Right atrium auricular region (tissue), 2 donors: ENCODE results near the gene PNKD. TPM values are rescaled to one million over a fixed set of nuclear protein-coding genes. Genes with fewer than 3 reads are reported as not detected.

Experiments used
- DNase-seq: peaks from one replicate; pipeline ENCODE4 v3.0.0-alpha.2; 2019; ENCODE audit warnings: low spot score
- H3K27ac ChIP-seq, 2 donors: fragments of 200-600 bp; sonication (generic); 1 replicate in 1 of 2; 2 replicates in 1 of 2; pipeline ENCODE4 v1.5.1; 2016 to 2019
- H3K27me3 ChIP-seq, 2 donors: fragments of 200-600 bp; sonication (generic); one replicate each; pipeline versions ENCODE4 v1.5.1 to v1.6.0; 2017 to 2019
- H3K36me3 ChIP-seq: fragments of 200-600 bp; sonication (generic); one replicate; pipeline ENCODE4 v1.5.1; 2016
- H3K4me1 ChIP-seq, 2 donors: fragments of 200-600 bp; sonication (generic); one replicate each; pipeline versions ENCODE4 v1.5.1 to v1.6.0; 2017 to 2019
- H3K4me3 ChIP-seq, 2 donors: fragments of 200-600 bp; sonication (generic); 1 replicate in 1 of 2; 2 replicates in 1 of 2; pipeline ENCODE4 v1.5.1; 2017 to 2019; ENCODE audit warnings: mild to moderate bottlenecking in 1 of 2, moderate library complexity in 1 of 2
- H3K9me3 ChIP-seq, 2 donors: fragments of 200-600 bp; sonication (generic); one replicate each; pipeline ENCODE4 v1.5.1; 2019
- total RNA-seq, 2 donors: library from RNA; depleted of rRNA; stranded (reverse); fragments of >200 nt; gene quantifications; one replicate each; pipeline ENCODE4 v1.1.0, GENCODE V29; 2016
- TF ChIP-seq, protein P1 (sequence below), 2 donors: fragments of 200-600 bp; sonication (generic); IDR thresholded peaks; one replicate each; pipeline ENCODE4 v1.5.1; 2019; ENCODE audit warnings: antibody characterized with exemption in 2 of 2

PNKD gene
- total RNA-seq, 2 donors from 2014 or later, result 54.5 to 71.4 TPM

DNA sequence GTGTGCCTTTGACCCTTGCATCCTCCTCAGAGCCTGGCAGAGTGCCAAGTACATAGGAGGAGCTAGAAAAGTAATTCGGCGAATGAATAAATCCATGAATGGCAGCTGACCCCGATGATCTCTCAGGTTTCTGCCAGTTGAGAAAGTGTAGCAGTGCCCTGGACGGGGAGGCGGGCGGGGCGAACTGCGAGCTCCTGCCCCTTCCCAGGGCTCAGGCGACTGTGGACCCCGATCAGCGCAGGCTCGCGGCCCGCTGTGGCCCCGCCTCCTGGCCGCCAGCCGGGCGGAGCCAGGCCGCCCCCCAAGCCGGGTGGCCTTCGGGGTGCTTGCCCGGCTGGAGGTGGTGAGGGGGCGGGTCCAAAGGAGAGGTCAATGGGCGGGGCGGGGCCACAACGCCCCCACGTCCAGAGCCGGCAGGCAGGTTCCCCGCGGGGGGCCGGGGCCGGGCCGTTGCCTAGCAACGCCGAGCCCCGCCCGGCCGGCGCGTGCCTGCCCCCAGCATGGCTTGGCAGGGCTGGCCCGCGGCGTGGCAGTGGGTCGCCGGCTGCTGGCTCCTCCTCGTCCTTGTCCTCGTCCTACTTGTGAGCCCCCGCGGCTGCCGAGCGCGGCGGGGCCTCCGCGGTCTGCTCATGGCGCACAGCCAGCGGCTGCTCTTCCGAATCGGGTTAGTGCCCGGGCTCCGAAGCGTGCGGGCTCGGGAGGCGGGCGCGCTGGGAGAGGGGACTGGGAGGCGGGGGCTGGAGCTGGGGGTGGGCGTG, 52.6 kb downstream of the PNKD start:
- Histone ChIP-seq H3K4me3 (peak overlapping the region; percentile 69 to 75), H3K9me3 (no peaks in the 10 kb centered on the region), H3K4me1 (peaks cover 0 to 41% of the 10 kb centered on the region in 2 donors), H3K36me3 (no peaks in the 10 kb centered on the region), H3K27me3 (no peaks in the 10 kb centered on the region), H3K27ac (peak overlapping the region; percentile 85 to 86)
- DNase-seq, result peak; percentile 84
- TF ChIP-seq, protein P1, sequence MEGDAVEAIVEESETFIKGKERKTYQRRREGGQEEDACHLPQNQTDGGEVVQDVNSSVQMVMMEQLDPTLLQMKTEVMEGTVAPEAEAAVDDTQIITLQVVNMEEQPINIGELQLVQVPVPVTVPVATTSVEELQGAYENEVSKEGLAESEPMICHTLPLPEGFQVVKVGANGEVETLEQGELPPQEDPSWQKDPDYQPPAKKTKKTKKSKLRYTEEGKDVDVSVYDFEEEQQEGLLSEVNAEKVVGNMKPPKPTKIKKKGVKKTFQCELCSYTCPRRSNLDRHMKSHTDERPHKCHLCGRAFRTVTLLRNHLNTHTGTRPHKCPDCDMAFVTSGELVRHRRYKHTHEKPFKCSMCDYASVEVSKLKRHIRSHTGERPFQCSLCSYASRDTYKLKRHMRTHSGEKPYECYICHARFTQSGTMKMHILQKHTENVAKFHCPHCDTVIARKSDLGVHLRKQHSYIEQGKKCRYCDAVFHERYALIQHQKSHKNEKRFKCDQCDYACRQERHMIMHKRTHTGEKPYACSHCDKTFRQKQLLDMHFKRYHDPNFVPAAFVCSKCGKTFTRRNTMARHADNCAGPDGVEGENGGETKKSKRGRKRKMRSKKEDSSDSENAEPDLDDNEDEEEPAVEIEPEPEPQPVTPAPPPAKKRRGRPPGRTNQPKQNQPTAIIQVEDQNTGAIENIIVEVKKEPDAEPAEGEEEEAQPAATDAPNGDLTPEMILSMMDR (IDR thresholded peaks at IDR 0.05), result no peak

DNA sequence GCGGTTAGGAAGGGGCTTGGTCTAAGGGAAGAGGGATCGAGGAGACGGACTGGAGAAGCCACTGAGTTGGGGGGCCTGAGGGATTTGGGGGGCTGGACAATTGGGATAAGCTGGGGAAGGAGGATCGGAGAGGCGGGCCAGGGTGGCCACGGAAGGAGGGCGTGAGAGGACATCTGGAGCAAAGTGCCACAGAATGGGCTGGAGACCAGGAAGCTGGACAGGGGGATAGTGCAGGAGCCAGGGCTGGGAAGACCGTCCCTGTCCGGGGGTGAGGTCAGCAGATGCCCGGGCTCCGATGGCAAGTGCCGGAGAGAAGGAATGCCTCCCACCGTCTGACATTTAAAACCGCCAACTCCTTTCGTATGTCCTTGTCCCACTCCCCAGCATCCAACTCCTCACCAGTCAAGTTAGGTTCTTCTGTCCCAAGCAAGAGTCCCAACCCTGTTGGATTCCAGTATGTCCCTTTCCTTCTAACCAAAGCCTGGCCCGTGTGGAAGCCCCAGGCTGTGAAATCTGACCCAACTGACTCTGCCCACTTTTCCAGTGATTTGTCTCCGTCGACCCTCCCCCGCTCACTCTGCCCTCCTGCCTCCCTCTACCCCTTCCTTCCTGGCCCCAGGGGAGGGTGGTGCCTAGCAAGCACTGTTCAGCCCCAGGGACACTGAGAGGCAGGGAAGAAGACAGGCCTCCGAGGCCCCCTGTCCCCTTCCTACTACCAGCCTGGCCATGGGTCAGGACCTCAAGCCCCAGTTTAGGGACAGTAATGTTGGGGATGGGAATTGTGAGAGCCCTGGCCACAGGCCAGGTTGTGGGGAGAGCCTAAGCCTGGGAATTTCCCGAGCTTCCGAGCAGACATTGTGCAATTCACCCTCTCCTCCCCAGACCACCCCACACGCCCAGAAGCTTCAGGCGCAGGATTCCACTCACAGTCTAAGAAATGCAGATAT, 53.5 kb downstream of the PNKD start:
- TF ChIP-seq, protein P1 (IDR thresholded peaks at IDR 0.05), result no peak
- Histone ChIP-seq H3K9me3 (no peaks in the 10 kb centered on the region), H3K27me3 (no peaks in the 10 kb centered on the region), H3K4me1 (peaks cover 0 to 36% of the 10 kb centered on the region in 2 donors), H3K27ac (peak overlapping the region; percentile 85 to 86), H3K4me3 (peak overlapping the region; percentile 69 to 75), H3K36me3 (no peaks in the 10 kb centered on the region)
- no peak for DNase-seq

GRCh38 chr2:218325566-218326160, 55.3 kb downstream of the PNKD start:
- Histone ChIP-seq H3K9me3 (no peaks in the 10 kb centered on the region), H3K36me3 (no peaks in the 10 kb centered on the region), H3K27ac (no peak overlapping the region), H3K27me3 (no peaks in the 10 kb centered on the region), H3K4me1 (peaks cover 0 to 36% of the 10 kb centered on the region in 2 donors), H3K4me3 (no peak overlapping the region)
- DNase-seq, result no peak
- TF ChIP-seq, protein P1 (IDR thresholded peaks at IDR 0.05), result no peak

GRCh38 chr2:218326315-218326714, 56.0 kb downstream of the PNKD start:
- Histone ChIP-seq H3K4me3 (no peak overlapping the region), H3K36me3 (no peaks in the 10 kb centered on the region), H3K27me3 (no peaks in the 10 kb centered on the region), H3K27ac (no peak overlapping the region), H3K4me1 (peaks cover 0 to 36% of the 10 kb centered on the region in 2 donors), H3K9me3 (no peaks in the 10 kb centered on the region)
- TF ChIP-seq, protein P1 (IDR thresholded peaks at IDR 0.05), result no peak
- DNase-seq, result no peak

DNA sequence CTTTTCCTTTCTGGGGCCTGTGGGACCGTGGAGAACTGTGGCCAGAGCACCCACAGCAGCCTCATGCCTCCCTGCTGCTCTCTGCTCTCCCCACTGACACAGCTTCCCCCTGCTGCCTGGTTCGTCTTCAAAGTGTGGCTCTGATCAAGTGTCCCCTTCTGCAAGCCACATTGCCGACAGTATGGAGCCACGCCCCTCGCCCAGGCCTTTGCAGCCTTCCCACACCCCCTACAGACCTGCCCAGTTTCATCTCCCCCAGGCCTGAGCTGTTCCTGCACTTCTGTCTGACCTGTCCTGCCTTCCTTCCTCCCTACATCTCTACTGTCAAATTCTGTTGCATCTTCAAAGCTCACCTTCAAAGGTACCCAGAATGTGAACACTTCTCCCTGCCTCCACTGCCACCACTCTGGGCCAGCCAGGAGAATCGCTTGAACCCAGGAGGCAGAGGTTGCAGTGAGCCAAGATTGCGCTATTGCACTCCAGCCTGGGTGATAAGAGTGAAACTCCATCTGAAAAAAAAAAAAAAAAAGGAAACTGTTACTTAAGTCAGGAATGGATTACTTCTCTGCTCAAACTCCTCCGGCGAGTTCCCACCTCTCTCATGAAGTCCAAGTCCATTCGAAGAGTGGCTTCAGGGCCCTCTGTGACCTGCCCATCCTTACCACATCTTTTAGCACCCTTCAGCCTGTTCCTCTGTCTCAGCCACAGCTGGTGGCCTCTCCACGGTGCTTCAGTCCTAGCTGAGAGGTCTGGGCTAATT, 57.3 kb downstream of the PNKD start:
- H3K27me3 ChIP-seq, result no peaks in the 10 kb centered on the region
- peaks cover 0 to 29% of the 10 kb centered on the region in 2 donors for H3K4me1 ChIP-seq
- no peak overlapping the region for H3K27ac ChIP-seq
- no peak for DNase-seq
- TF ChIP-seq, protein P1 (IDR thresholded peaks at IDR 0.05), result no peak
- no peaks in the 10 kb centered on the region for H3K9me3 ChIP-seq
- H3K4me3 ChIP-seq, result no peak overlapping the region
- no peaks in the 10 kb centered on the region for H3K36me3 ChIP-seq
